Upper lobe of left lung (tissue), 6 donors: ENCODE measurements around the gene BLMH. TPM values are rescaled to one million over a fixed set of nuclear protein-coding genes. Genes with fewer than 3 reads are reported as not detected.

Source experiments
- ATAC-seq, 2 donors: fragments of 200-7000 bp; cut with Tn5 transposase; one replicate each; pipeline ENCODE4 v1.9.1; 2022; ENCODE audit warnings: mild to moderate bottlenecking in 2 of 2, moderate library complexity in 2 of 2; ENCODE audit not compliant: low FRiP score in 2 of 2
- DNase-seq, 2 donors: peaks; one replicate each; pipeline ENCODE4 v3.0.0-alpha.2; 2019 to 2020
- H3K27ac ChIP-seq, 4 donors: fragments of 200-600 bp; sonication (generic); one replicate each; pipeline ENCODE4 v1.5.1; 2016 to 2019
- H3K27me3 ChIP-seq, 4 donors: fragments of 200-600 bp; sonication (generic); one replicate each; pipeline ENCODE4 v1.5.1; 2017 to 2019
- H3K36me3 ChIP-seq, 4 donors: fragments of 200-600 bp; sonication (generic); one replicate each; pipeline ENCODE4 v1.5.1; 2016 to 2019
- H3K4me1 ChIP-seq, 4 donors: fragments of 200-600 bp; sonication (generic); one replicate each; pipeline ENCODE4 v1.5.1; 2018 to 2019
- H3K4me3 ChIP-seq, 4 donors: fragments of 200-600 bp; sonication (generic); one replicate each; pipeline ENCODE4 v1.5.1; 2017 to 2019; ENCODE audit warnings: mild to moderate bottlenecking in 2 of 4, moderate library complexity in 1 of 4
- H3K9me3 ChIP-seq, 4 donors: fragments of 200-600 bp; sonication (generic); one replicate each; pipeline ENCODE4 v1.5.1; 2018 to 2019
- CTCF ChIP-seq, 6 experiments: fragments of 450-650 bp in 4 of 6; fragments of 200-600 bp in 2 of 6; sonication (generic) in 2 of 6; IDR thresholded peaks; one replicate each; pipeline ENCODE4 v1.5.1; 2016 to 2019; ENCODE audit warnings: antibody characterized with exemption in 6 of 6
- EP300 ChIP-seq, 4 donors: sonication (generic); formaldehyde crosslinking; IDR thresholded peaks; one replicate each; pipeline ENCODE4 v1.5.1; 2017; ENCODE audit warnings: antibody characterized with exemption in 4 of 4, control low read depth in 2 of 4
- POLR2A ChIP-seq, 4 donors: fragments of 450-650 bp; IDR thresholded peaks; one replicate each; pipeline ENCODE4 v1.5.1; 2016 to 2017; ENCODE audit warnings: antibody characterized with exemption in 4 of 4, mild to moderate bottlenecking in 2 of 4
- POLR2AphosphoS5 ChIP-seq, 2 donors: sonication (generic); formaldehyde crosslinking; IDR thresholded peaks; one replicate each; pipeline ENCODE4 v1.5.1; 2017; ENCODE audit warnings: antibody characterized with exemption in 2 of 2
- WGBS, 2 donors: methylation state at CpG; one replicate each; pipeline ENCODE4 v1.1.5; 2017 to 2018; 5-methylcytosine and 5-hydroxymethylcytosine counted together
- total RNA-seq, 6 donors: library from RNA; depleted of rRNA in 4 of 6; stranded (reverse); fragments of >200 nt in 4 of 6; gene quantifications; one replicate each; pipeline versions ENCODE4 v1.1.0 to v1.2.1, GENCODE V29; 2016 to 2021
- donor health status: DM: no; HTN: no; CAD: no; lungs with moderate emphysema.
- donor health status: DM: no; HTN: yes; CAD: no; lungs with severe emphysema.

BLMH gene
- total RNA-seq, 6 donors from 2014 or later = 16.4 to 33.6 (median 22.4) TPM

GRCh38 chr17:30222721-30223175, 69.0 kb downstream of the BLMH start:
- TF ChIP-seq CTCF (IDR thresholded peaks at IDR 0.05) (no peak), EP300 (IDR thresholded peaks at IDR 0.05) (no peak), POLR2AphosphoS5 (IDR thresholded peaks at IDR 0.05) (no peak), POLR2A (IDR thresholded peaks at IDR 0.05) (no peak)
- H3K27me3 ChIP-seq = no peaks in the 10 kb centered on the region
- no peak for ATAC-seq
- H3K4me1 ChIP-seq = peaks cover 0 to 19% (median 5%) of the 10 kb centered on the region in 4 donors
- DNase-seq = peak in 1 of 2 donors; percentile 56
- H3K4me3 ChIP-seq = no peak overlapping the region
- peak overlapping the region in 1 of 4 donors; percentile 71 for H3K27ac ChIP-seq
- 82 to 85% methylated on average over 13 of the region's 13 CpGs for WGBS, 2 donors
- no peaks in the 10 kb centered on the region for H3K9me3 ChIP-seq
- peaks cover 0 to 23% (median 2%) of the 10 kb centered on the region in 4 donors for H3K36me3 ChIP-seq

GRCh38 chr17:30222251-30222650, 69.5 kb downstream of the BLMH start:
- TF ChIP-seq POLR2AphosphoS5 (IDR thresholded peaks at IDR 0.05) (no peak), POLR2A (IDR thresholded peaks at IDR 0.05) (no peak), EP300 (IDR thresholded peaks at IDR 0.05) (no peak), CTCF (IDR thresholded peaks at IDR 0.05) (no peak)
- ATAC-seq (no peak), DNase-seq (no peak)
- H3K27me3 ChIP-seq = no peaks in the 10 kb centered on the region
- H3K36me3 ChIP-seq = peaks cover 0 to 26% (median 4%) of the 10 kb centered on the region in 4 donors
- peak overlapping the region in 1 of 4 donors; percentile 71 for H3K27ac ChIP-seq
- WGBS, 2 donors = 72 to 73% methylated on average over 4 of the region's 4 CpGs
- H3K4me3 ChIP-seq = no peak overlapping the region
- H3K4me1 ChIP-seq = peaks cover 0 to 16% (median 3%) of the 10 kb centered on the region in 4 donors
- no peaks in the 10 kb centered on the region for H3K9me3 ChIP-seq

GRCh38 chr17:30221346-30221745, 70.4 kb downstream of the BLMH start:
- peaks cover 0 to 32% (median 9%) of the 10 kb centered on the region in 4 donors for H3K36me3 ChIP-seq
- no peaks in the 10 kb centered on the region for H3K27me3 ChIP-seq
- peak in 1 of 2 donors; percentile 40 for DNase-seq
- 84 to 93% methylated on average over 3 to 8 of the region's 10 CpGs for WGBS, 2 donors
- no peaks in the 10 kb centered on the region for H3K9me3 ChIP-seq
- peak overlapping the region in 2 of 4 donors; percentile 24 to 48 for H3K27ac ChIP-seq
- peaks cover 0 to 16% (median 3%) of the 10 kb centered on the region in 4 donors for H3K4me1 ChIP-seq
- ATAC-seq = no peak
- TF ChIP-seq POLR2AphosphoS5 (IDR thresholded peaks at IDR 0.05) (no peak), CTCF (IDR thresholded peaks at IDR 0.05) (no peak), POLR2A (IDR thresholded peaks at IDR 0.05) (no peak), EP300 (IDR thresholded peaks at IDR 0.05) (no peak)
- no peak overlapping the region for H3K4me3 ChIP-seq

GRCh38 chr17:30220414-30220813, 71.3 kb downstream of the BLMH start:
- Histone ChIP-seq H3K27me3 (no peaks in the 10 kb centered on the region), H3K36me3 (peaks cover 0 to 32% (median 11%) of the 10 kb centered on the region in 4 donors), H3K4me1 (peaks cover 0 to 14% (median 3%) of the 10 kb centered on the region in 4 donors), H3K27ac (peak overlapping the region in 1 of 4 donors; percentile 12), H3K4me3 (no peak overlapping the region), H3K9me3 (no peaks in the 10 kb centered on the region)
- DNase-seq (no peak), ATAC-seq (no peak)
- TF ChIP-seq POLR2AphosphoS5 (IDR thresholded peaks at IDR 0.05) = no peak
- no peak for TF ChIP-seq EP300 (IDR thresholded peaks at IDR 0.05)
- TF ChIP-seq CTCF (IDR thresholded peaks at IDR 0.05) = no peak
- WGBS, 2 donors = 91% methylated on average over 5 of the region's 5 CpGs

GRCh38 chr17:30219833-30220232, 71.9 kb downstream of the BLMH start:
- TF ChIP-seq EP300 (IDR thresholded peaks at IDR 0.05) = no peak
- no peak for TF ChIP-seq POLR2AphosphoS5 (IDR thresholded peaks at IDR 0.05)
- no peak for TF ChIP-seq POLR2A (IDR thresholded peaks at IDR 0.05)
- TF ChIP-seq CTCF (IDR thresholded peaks at IDR 0.05) = no peak
- peaks cover 0 to 9% (median 0%) of the 10 kb centered on the region in 4 donors for H3K4me1 ChIP-seq
- no peaks in the 10 kb centered on the region for H3K27me3 ChIP-seq
- WGBS, 2 donors = 78 to 86% methylated on average over 7 of the region's 7 CpGs
- peak overlapping the region in 1 of 4 donors; percentile 12 for H3K27ac ChIP-seq
- DNase-seq (no peak), ATAC-seq (no peak)
- H3K9me3 ChIP-seq = no peaks in the 10 kb centered on the region
- peaks cover 0 to 32% (median 13%) of the 10 kb centered on the region in 4 donors for H3K36me3 ChIP-seq
- no peak overlapping the region for H3K4me3 ChIP-seq
